WTC11 (cell line): ENCODE results near the gene TTC28. TPM values are rescaled to one million over a fixed set of nuclear protein-coding genes. Genes with fewer than 3 reads are reported as not detected.

Experiments
- ATAC-seq: fragments of 200-7000 bp; cut with Tn5 transposase; 2 replicates; pipeline ENCODE4 v1.10.0; 2021; ENCODE audit warnings: mild to moderate bottlenecking, moderate library complexity
- CTCF ChIA-PET: fragments of 300-600 bp; sonication (Branson Sonifier 250); formaldehyde crosslinking; loops from one replicate; lab custom pipeline; 2021; ENCODE audit warnings: antibody characterized with exemption; lab: Charles Lee
- POLR2A ChIA-PET: fragments of 350-600 bp; sonication (Branson Sonifier 250); formaldehyde crosslinking; loops from one replicate; lab custom pipeline; 2021; ENCODE audit warnings: antibody characterized with exemption; lab: Charles Lee
- DNase-seq: peaks from one replicate; pipeline ENCODE4 v3.0.0; 2021; ENCODE audit warnings: low spot score
- H3K27ac Mint-ChIP-seq: 2 replicates; pipeline ENCODE4 v1.8.0; 2021; ENCODE audit warnings: mixed read lengths
- H3K27me3 Mint-ChIP-seq: 2 replicates; pipeline ENCODE4 v1.8.0; 2021; ENCODE audit warnings: low read depth, mild to moderate bottlenecking, moderate library complexity, mixed read lengths
- H3K36me3 Mint-ChIP-seq: 2 replicates; pipeline ENCODE4 v1.8.0; 2021; ENCODE audit warnings: mixed read lengths
- H3K4me1 Mint-ChIP-seq: 2 replicates; pipeline ENCODE4 v1.8.0; 2022; ENCODE audit warnings: mixed read lengths
- H3K4me3 Mint-ChIP-seq: 2 replicates; pipeline ENCODE4 v1.8.0; 2021; ENCODE audit warnings: mild to moderate bottlenecking, moderate library complexity, mixed read lengths
- H3K9me3 Mint-ChIP-seq: 2 replicates; pipeline ENCODE4 v1.8.0; 2021; ENCODE audit warnings: mixed read lengths
- CTCF ChIP-seq: fragments of 200-600 bp; IDR thresholded peaks from 2 replicates; pipeline ENCODE4 v1.8.0; 2022; ENCODE audit warnings: antibody characterized with exemption
- GABPB1 ChIP-seq: sonication (generic); formaldehyde crosslinking; IDR thresholded peaks from 2 replicates; pipeline ENCODE4 v1.8.1; 2023; ENCODE audit warnings: mild to moderate bottlenecking, missing genetic modification reagents
- IRF1 ChIP-seq: sonication (generic); formaldehyde crosslinking; IDR thresholded peaks from 2 replicates; pipeline ENCODE4 v1.8.0; 2023; ENCODE audit warnings: missing genetic modification reagents
- IRF2 ChIP-seq: sonication (generic); formaldehyde crosslinking; IDR thresholded peaks from 2 replicates; pipeline ENCODE4 v1.8.0; 2022; ENCODE audit warnings: low read depth, missing genetic modification reagents, borderline replicate concordance
- JAZF1 ChIP-seq: fragments of 250-450 bp; sonication (Bioruptor Pico); IDR thresholded peaks from 2 replicates; pipeline ENCODE4 v1.9.0; 2021; ENCODE audit warnings: moderate library complexity, mild to moderate bottlenecking, inconsistent platforms
- MYBL2 ChIP-seq: sonication (generic); formaldehyde crosslinking; IDR thresholded peaks from 2 replicates; pipeline ENCODE4 v1.8.1; 2023; ENCODE audit warnings: mild to moderate bottlenecking, moderate library complexity, missing genetic modification reagents
- NR1H2 ChIP-seq: sonication (generic); formaldehyde crosslinking; IDR thresholded peaks from 2 replicates; pipeline ENCODE4 v1.9.0; 2021; ENCODE audit warnings: mild to moderate bottlenecking, moderate library complexity, missing genetic modification reagents
- PRDM15 ChIP-seq: sonication (generic); formaldehyde crosslinking; IDR thresholded peaks from 2 replicates; pipeline ENCODE4 v1.8.0; 2022; ENCODE audit warnings: missing genetic modification reagents
- PRRX2 ChIP-seq: fragments of 250-450 bp; sonication (Bioruptor Pico); IDR thresholded peaks from 2 replicates; pipeline ENCODE4 v1.8.0; 2021; ENCODE audit warnings: mild to moderate bottlenecking
- SOX15 ChIP-seq: fragments of 250-450 bp; sonication (Bioruptor Pico); IDR thresholded peaks from 2 replicates; pipeline ENCODE4 v1.9.0; 2021; ENCODE audit warnings: mild to moderate bottlenecking
- TEAD4 ChIP-seq: sonication (generic); formaldehyde crosslinking; IDR thresholded peaks from 2 replicates; pipeline ENCODE4 v1.8.0; 2022; ENCODE audit warnings: mild to moderate bottlenecking, missing genetic modification reagents
- ZBTB43 ChIP-seq: sonication (generic); formaldehyde crosslinking; IDR thresholded peaks from 2 replicates; pipeline ENCODE4 v1.8.1; 2023; ENCODE audit warnings: mild to moderate bottlenecking, missing genetic modification reagents
- ZNF396 ChIP-seq: fragments of 250-450 bp; sonication (Bioruptor Pico); IDR thresholded peaks from 2 replicates; pipeline ENCODE4 v1.8.0; 2021; ENCODE audit warnings: mild to moderate bottlenecking, moderate library complexity, borderline replicate concordance
- ZNF423 ChIP-seq: fragments of 250-450 bp; sonication (Bioruptor Pico); IDR thresholded peaks from 2 replicates; pipeline ENCODE4 v2.1.2; 2022; ENCODE audit warnings: mild to moderate bottlenecking, moderate library complexity
- ZNF512 ChIP-seq: sonication (generic); formaldehyde crosslinking; IDR thresholded peaks from 2 replicates; pipeline ENCODE4 v1.8.1; 2022; ENCODE audit warnings: missing genetic modification reagents, borderline replicate concordance
- ZNF671 ChIP-seq: fragments of 250-450 bp; sonication (Bioruptor Pico); IDR thresholded peaks from 2 replicates; pipeline ENCODE4 v1.8.0; 2021; ENCODE audit warnings: mild to moderate bottlenecking
- total RNA-seq: library from RNA; stranded (reverse); gene quantifications from 3 replicates; pipeline ENCODE4 v1.2.3, GENCODE V29; 2021
- TF ChIP-seq, protein P1 (sequence below): sonication (generic); formaldehyde crosslinking; IDR thresholded peaks from 2 replicates; pipeline ENCODE4 v1.8.1; 2023; ENCODE audit warnings: mild to moderate bottlenecking, moderate library complexity, missing genetic modification reagents

The TTC28 gene
- total RNA-seq, 1 experiment from 2014 or later: 13.0 TPM

- TF ChIP-seq TEAD4 (CRISPR knock-in tag): no peak
- TF ChIP-seq ZNF396: no peak
- no peak for TF ChIP-seq PRDM15 (CRISPR knock-in tag)
- TF ChIP-seq IRF1 (CRISPR knock-in tag): no peak
- no peak for TF ChIP-seq ZNF512 (CRISPR knock-in tag)
These were observed 261.6 kb downstream of the TTC28 start (continued) for GRCh38 chr22:28418008-28418407.

GRCh38 chr22:28417431-28417830, 262.2 kb downstream of the TTC28 start:
- no peak overlapping the region for H3K4me3 Mint-ChIP-seq
- H3K27ac Mint-ChIP-seq: no peak overlapping the region
- CTCF ChIA-PET: interaction anchor here (0.9 kb wide), 1 partner anchor 397 kb away, joined by 3 read pairs; no protein-coding TSS in a partner anchor
- DNase-seq: no peak
- TF ChIP-seq IRF2 (CRISPR knock-in tag) (no peak), ZNF671 (CRISPR knock-in tag) (no peak), JAZF1 (CRISPR knock-in tag) (no peak), MYBL2 (CRISPR knock-in tag) (no peak), NR1H2 (no peak), SOX15 (CRISPR knock-in tag) (no peak), ZNF423 (CRISPR knock-in tag) (no peak), ZBTB43 (CRISPR knock-in tag) (no peak), GABPB1 (CRISPR knock-in tag) (no peak)
- TF ChIP-seq, protein P1, sequence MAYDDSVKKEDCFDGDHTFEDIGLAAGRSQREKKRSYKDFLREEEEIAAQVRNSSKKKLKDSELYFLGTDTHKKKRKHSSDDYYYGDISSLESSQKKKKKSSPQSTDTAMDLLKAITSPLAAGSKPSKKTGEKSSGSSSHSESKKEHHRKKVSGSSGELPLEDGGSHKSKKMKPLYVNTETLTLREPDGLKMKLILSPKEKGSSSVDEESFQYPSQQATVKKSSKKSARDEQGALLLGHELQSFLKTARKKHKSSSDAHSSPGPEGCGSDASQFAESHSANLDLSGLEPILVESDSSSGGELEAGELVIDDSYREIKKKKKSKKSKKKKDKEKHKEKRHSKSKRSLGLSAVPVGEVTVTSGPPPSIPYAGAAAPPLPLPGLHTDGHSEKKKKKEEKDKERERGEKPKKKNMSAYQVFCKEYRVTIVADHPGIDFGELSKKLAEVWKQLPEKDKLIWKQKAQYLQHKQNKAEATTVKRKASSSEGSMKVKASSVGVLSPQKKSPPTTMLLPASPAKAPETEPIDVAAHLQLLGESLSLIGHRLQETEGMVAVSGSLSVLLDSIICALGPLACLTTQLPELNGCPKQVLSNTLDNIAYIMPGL: no peak
- H3K9me3 Mint-ChIP-seq: no peaks in the 10 kb centered on the region
- H3K4me1 Mint-ChIP-seq: peaks cover 12% of the 10 kb centered on the region
- ATAC-seq: no peak
- H3K36me3 Mint-ChIP-seq: no peaks in the 10 kb centered on the region
- POLR2A ChIA-PET: no interaction called here
- no peaks in the 10 kb centered on the region for H3K27me3 Mint-ChIP-seq

GRCh38 chr22:28414913-28415312, 264.7 kb downstream of the TTC28 start:
- Mint-ChIP-seq H3K36me3 (no peaks in the 10 kb centered on the region), H3K9me3 (no peaks in the 10 kb centered on the region), H3K4me3 (no peak overlapping the region), H3K27me3 (no peaks in the 10 kb centered on the region), H3K27ac (no peak overlapping the region), H3K4me1 (peaks cover 12% of the 10 kb centered on the region)
- ChIA-PET POLR2A (no interaction called here), CTCF (no interaction called here)
- ATAC-seq: no peak
- no peak for TF ChIP-seq CTCF
- no peak for TF ChIP-seq PRRX2
- no peak for DNase-seq
